Lower leg skin (tissue), 3 donors: ENCODE measurements around the gene NLRP5.

ENCODE experiments used
- CTCF ChIP-seq, 3 donors: fragments of 450-650 bp; IDR thresholded peaks; one replicate each; pipeline ENCODE4 v1.5.1; 2016; ENCODE audit warnings: antibody characterized with exemption in 3 of 3, mild to moderate bottlenecking in 3 of 3, moderate library complexity in 2 of 3
- POLR2A ChIP-seq, 2 donors: fragments of 450-650 bp; IDR thresholded peaks; one replicate each; pipeline ENCODE4 v1.6.1; 2016 to 2017; ENCODE audit warnings: antibody characterized with exemption in 2 of 2, mild to moderate bottlenecking in 1 of 2, moderate library complexity in 1 of 2

- no peak for TF ChIP-seq POLR2A (IDR thresholded peaks at IDR 0.05)
- TF ChIP-seq CTCF (IDR thresholded peaks at IDR 0.05): no peak
These were observed 24.4 kb upstream of the NLRP5 start for GRCh38 chr19:55962186-55962585.
